Natural killer cell (primary cell): ENCODE measurements around the gene F12. TPM values are rescaled to one million over a fixed set of nuclear protein-coding genes. Genes with fewer than 3 reads are reported as not detected.

Source experiments
- ATAC-seq, 3 donors: fragments of 150-1000 bp in 2 of 3; fragments of 200-7000 bp in 1 of 3; cut with Tn5 transposase; 1 replicate in 1 of 3; 2 replicates in 2 of 3; pipeline ENCODE4 v1.10.0; 2021; ENCODE audit warnings: mild to moderate bottlenecking in 2 of 3, moderate library complexity in 2 of 3
- DNase-seq, 2 donors: peaks; one replicate each; pipeline versions ENCODE4 v3.0.0 to v3.0.0-alpha.2; 2013 to 2021; ENCODE audit warnings: mixed read lengths in 1 of 2
- H3K27ac ChIP-seq: one replicate; pipeline ENCODE4 v1.5.1; 2013; ENCODE audit warnings: mild to moderate bottlenecking, low read length
- H3K27me3 ChIP-seq: one replicate; pipeline ENCODE4 v1.6.1; 2013; ENCODE audit warnings: low read length; ENCODE audit not compliant: control insufficient read depth, insufficient read depth
- H3K36me3 ChIP-seq: one replicate; pipeline ENCODE4 v1.6.1; 2013; ENCODE audit warnings: low read length; ENCODE audit not compliant: control insufficient read depth, insufficient read depth
- H3K4me1 ChIP-seq: one replicate; pipeline ENCODE4 v1.6.1; 2013; ENCODE audit warnings: low read length; ENCODE audit not compliant: control insufficient read depth, insufficient read depth
- H3K4me3 ChIP-seq: one replicate; pipeline ENCODE4 v1.5.1; 2013; ENCODE audit warnings: low read length
- H3K9me3 ChIP-seq: one replicate; pipeline ENCODE4 v1.6.1; 2013; ENCODE audit warnings: low read length; ENCODE audit not compliant: control insufficient read depth, insufficient read depth
- H3K27ac Mint-ChIP-seq, 2 donors: one replicate each; pipeline ENCODE4 v1.8.0; 2022; ENCODE audit warnings: mild to moderate bottlenecking in 2 of 2, mixed read lengths in 2 of 2, moderate library complexity in 1 of 2
- H3K27me3 Mint-ChIP-seq, 2 donors: one replicate each; pipeline ENCODE4 v1.8.0; 2022; ENCODE audit warnings: low read depth in 2 of 2, mixed read lengths in 2 of 2
- H3K36me3 Mint-ChIP-seq: one replicate; pipeline ENCODE4 v1.8.0; 2022; ENCODE audit warnings: mixed read lengths
- H3K4me1 Mint-ChIP-seq, 2 donors: one replicate each; pipeline ENCODE4 v1.8.0; 2022; ENCODE audit warnings: mixed read lengths in 2 of 2
- H3K4me3 Mint-ChIP-seq: one replicate; pipeline ENCODE4 v1.8.0; 2022; ENCODE audit warnings: mild to moderate bottlenecking, moderate library complexity, mixed read lengths
- H3K9me3 Mint-ChIP-seq, 2 donors: one replicate each; pipeline ENCODE4 v1.8.0; 2022; ENCODE audit warnings: mixed read lengths in 2 of 2
- CTCF ChIP-seq: fragments of 200-600 bp; IDR thresholded peaks from one replicate; pipeline ENCODE4 v1.8.0; 2022; ENCODE audit warnings: antibody characterized with exemption
- WGBS: methylation state at CpG from one replicate; pipeline ENCODE4 v1.1.7; 2013; ENCODE audit warnings: missing lambda C conversion rate; ENCODE audit not compliant: insufficient coverage; 5-methylcytosine and 5-hydroxymethylcytosine counted together
- intact Hi-C: fragments of 100-400 bp; cut with micrococcal nuclease; formaldehyde crosslinking; loops from one replicate; pipeline ENCODE4 v1.14.2; 2022
- total RNA-seq, 4 donors: library from RNA; stranded (reverse); fragments of 120-200 nt in 1 of 4; gene quantifications; one replicate each; pipeline versions ENCODE4 v1.2.3 to v1.2.4, GENCODE V29; 2013 to 2022

F12 gene
- total RNA-seq, 3 donors from 2014 or later (not counting 1 experiment from before 2014, with no cell fraction given) = 0.66 to 1.7 (median 0.93) TPM

DNA sequence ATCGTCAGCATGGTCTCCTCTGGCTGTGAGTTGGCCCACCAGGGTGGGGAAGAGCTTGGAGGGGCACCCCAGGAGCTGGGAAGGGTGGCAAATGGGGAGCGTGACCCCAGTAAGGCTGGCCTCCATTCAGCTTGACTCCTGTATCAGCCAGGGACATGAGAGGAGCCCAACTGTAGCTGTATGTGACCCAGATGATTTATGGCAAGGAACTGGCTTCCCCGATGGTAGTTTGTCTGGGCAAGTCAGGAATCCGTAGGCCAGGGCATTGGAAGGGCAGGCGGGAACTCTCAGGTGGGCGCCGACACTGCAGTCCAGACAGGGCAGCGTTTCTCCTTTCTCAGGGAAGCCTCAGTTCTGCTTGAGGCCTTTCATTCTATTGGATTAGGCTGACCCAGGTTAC is 22.8 kb downstream of the F12 start:
- DNase-seq (no peak), ATAC-seq (no peak)
- 91% methylated on average over 8 of the region's 8 CpGs for WGBS
- Mint-ChIP-seq H3K27me3 (peaks cover 2 to 5% of the 10 kb centered on the region in 2 donors), H3K4me1 (peaks cover 36 to 47% of the 10 kb centered on the region in 2 donors), H3K36me3 (no peaks in the 10 kb centered on the region), H3K27ac (no peak overlapping the region), H3K9me3 (no peaks in the 10 kb centered on the region), H3K4me3 (no peak overlapping the region)
- Histone ChIP-seq H3K9me3 (no peaks in the 10 kb centered on the region), H3K4me3 (no peak overlapping the region), H3K36me3 (no peaks in the 10 kb centered on the region), H3K27me3 (no peaks in the 10 kb centered on the region), H3K27ac (no peak overlapping the region), H3K4me1 (peaks cover 67% of the 10 kb centered on the region)
- intact Hi-C loops = no loop called here
- TF ChIP-seq CTCF = no peak

GRCh38 chr5:177385720-177386119 is 23.6 kb downstream of the F12 start:
- Mint-ChIP-seq H3K27ac (peak overlapping the region in 1 of 2 donors; percentile 68), H3K36me3 (no peaks in the 10 kb centered on the region), H3K27me3 (peaks cover 2 to 5% of the 10 kb centered on the region in 2 donors), H3K4me3 (peak overlapping the region; percentile 2), H3K4me1 (peaks cover 31 to 39% of the 10 kb centered on the region in 2 donors), H3K9me3 (no peaks in the 10 kb centered on the region)
- ATAC-seq (no peak), DNase-seq (no peak)
- Histone ChIP-seq H3K4me3 (no peak overlapping the region), H3K36me3 (no peaks in the 10 kb centered on the region), H3K27ac (no peak overlapping the region), H3K4me1 (peaks cover 61% of the 10 kb centered on the region), H3K9me3 (no peaks in the 10 kb centered on the region), H3K27me3 (no peaks in the 10 kb centered on the region)
- 47% methylated on average over 11 of the region's 11 CpGs for WGBS
- TF ChIP-seq CTCF = no peak
- intact Hi-C loops = no loop called here

- Histone ChIP-seq H3K4me3 (no peak within 1 kb of the TSS), H3K27me3 (no peaks in the 10 kb centered on the region), H3K9me3 (no peaks in the 10 kb centered on the region), H3K4me1 (peaks cover 45% of the 10 kb centered on the region), H3K27ac (no peak within 1 kb of the TSS), H3K36me3 (no peaks in the 10 kb centered on the region)
- no peaks in the 10 kb centered on the region for H3K36me3 Mint-ChIP-seq
- H3K9me3 Mint-ChIP-seq = no peaks in the 10 kb centered on the region
- no peak for TF ChIP-seq CTCF
- H3K27me3 Mint-ChIP-seq = peaks cover 4 to 5% of the 10 kb centered on the region in 2 donors
- ATAC-seq (no peak), DNase-seq (no peak)
- intact Hi-C loops = no loop called here
- H3K4me3 Mint-ChIP-seq = peak within 1 kb of the TSS; percentile 2
- WGBS = 85% methylated on average over 4 of the region's 4 CpGs
- peaks cover 15 to 29% of the 10 kb centered on the region in 2 donors for H3K4me1 Mint-ChIP-seq
- H3K27ac Mint-ChIP-seq = peak within 1 kb of the TSS in 1 of 2 donors; percentile 68
These were observed 25.2 kb downstream of the F12 start, which contains the start of gene SLC34A1 for GRCh38 chr5:177384134-177384533. TSS of gene SLC34A1 (plus strand) at chr5:177384434. CDS start at chr5:177385742, 1,308 bp downstream.

- no peaks in the 10 kb centered on the region for H3K27me3 ChIP-seq
- Mint-ChIP-seq H3K4me1 (peaks cover 7 to 19% of the 10 kb centered on the region in 2 donors), H3K9me3 (no peaks in the 10 kb centered on the region), H3K27me3 (peaks cover 4 to 5% of the 10 kb centered on the region in 2 donors), H3K4me3 (no peak overlapping the region), H3K27ac (no peak overlapping the region), H3K36me3 (no peaks in the 10 kb centered on the region)
- 90% methylated on average over 9 of the region's 9 CpGs for WGBS
- TF ChIP-seq CTCF = no peak
- intact Hi-C loops = no loop called here
- no peak overlapping the region for H3K4me3 ChIP-seq
- no peak for DNase-seq
- ATAC-seq = no peak
- H3K27ac ChIP-seq = no peak overlapping the region
- H3K4me1 ChIP-seq = peaks cover 36% of the 10 kb centered on the region
- no peaks in the 10 kb centered on the region for H3K9me3 ChIP-seq
- H3K36me3 ChIP-seq = no peaks in the 10 kb centered on the region
These were observed 26.2 kb downstream of the F12 start for GRCh38 chr5:177383181-177383580.
